ENCODE results near the gene GLRA2. TPM values are rescaled to one million over a fixed set of nuclear protein-coding genes. Genes with fewer than 3 reads are reported as not detected.
A peak's percentile ranks its signal among the peaks of the same experiment; 100 is the strongest.

The GLRA2 gene
- polyA plus RNA-seq, 1 of the 3 experiments (the other 2 are of a cell fraction), result not detected

GRCh38 chrX:14508025-14508690 lies 21.2 kb upstream of the GLRA2 start:
- POLR2A ChIA-PET, result no interaction called here

GRCh38 chrX:14509325-14510057 lies 19.8 kb upstream of the GLRA2 start:
- Histone ChIP-seq H3K36me3 (replicated peaks in 1 of 2; ENCODE audit: control insufficient read depth in 1 of 2, insufficient read depth in 2 of 2, low read length in 1 of 2) (no peaks in the 10 kb centered on the region), H3K27me3 (ENCODE audit: insufficient read depth) (no peaks in the 10 kb centered on the region), H3K79me2 (ENCODE audit: insufficient read depth) (no peaks in the 10 kb centered on the region), H3K27ac (ENCODE audit: low read depth in 2 of 2, low read length in 1 of 2) (no peak overlapping the region), H3F3A (replicated peaks; ENCODE audit: insufficient read depth) (no peaks in the 10 kb centered on the region), H2AFZ (ENCODE audit: low read depth) (no peak overlapping the region), H3K9ac (no peak overlapping the region), H3K4me1 (ENCODE audit: control insufficient read depth in 1 of 2, insufficient read depth in 2 of 2, low read depth in 1 of 2, low read length in 1 of 2) (no peaks in the 10 kb centered on the region), H3K4me2 (no peak overlapping the region), H4K20me1 (ENCODE audit: insufficient read depth) (no peaks in the 10 kb centered on the region), H3K9me3 (no peaks in the 10 kb centered on the region), H3K4me3 (ENCODE audit: low read depth in 2 of 2, low read length in 1 of 2) (no peak overlapping the region), H3K9me2 (no peaks in the 10 kb centered on the region)
- WGBS (ENCODE audit: low lambda C conversion rate), result 7% methylated on average over 4 of the region's 4 CpGs
- ChIA-PET CTCF (interaction anchor here (1.1 to 2.4 kb wide), 2 partner anchors 12 to 19 kb away, joined by 4 to 7 read pairs; no protein-coding TSS in a partner anchor), POLR2A (no interaction called here)
- TF ChIP-seq FOSL2 (IDR thresholded peaks at IDR 0.05; ENCODE audit: borderline replicate concordance, low read depth) (no peak), JUND (IDR thresholded peaks at IDR 0.05) (no peak), POLR2AphosphoS5 (IDR thresholded peaks at IDR 0.05; ENCODE audit: low read depth, low read length) (no peak), SIN3A (IDR thresholded peaks at IDR 0.05; ENCODE audit: borderline replicate concordance, low read depth, low read length) (no peak), CTCF (IDR thresholded peaks at IDR 0.05) (no peak), GATA2 (CRISPR knock-in tag; IDR thresholded peaks at IDR 0.05) (no peak), ZBTB33 (IDR thresholded peaks at IDR 0.05; ENCODE audit: borderline replicate concordance, low read depth) (no peak), RCOR1 (IDR thresholded peaks at IDR 0.05; ENCODE audit: low read length) (no peak), CHD2 (IDR thresholded peaks at IDR 0.05; ENCODE audit: low read length, partially characterized antibody) (no peak), EZH2phosphoT487 (IDR thresholded peaks at IDR 0.05; ENCODE audit: borderline replicate concordance, low read depth) (no peak), REST (IDR thresholded peaks at IDR 0.05; ENCODE audit: low read depth, low read length) (no peak)
- DNase-seq, result no peak

More at GRCh38 chrX:14508025-14508690, 21.2 kb upstream of the GLRA2 start:
- Histone ChIP-seq H3K27ac (ENCODE audit: low read depth in 2 of 2, low read length in 1 of 2) (no peak overlapping the region), H3K9ac (no peak overlapping the region), H3K4me2 (no peak overlapping the region), H3K9me3 (no peaks in the 10 kb centered on the region), H3K9me2 (no peaks in the 10 kb centered on the region), H2AFZ (ENCODE audit: low read depth) (no peak overlapping the region), H3K4me3 (ENCODE audit: low read depth in 2 of 2, low read length in 1 of 2) (no peak overlapping the region), H3K4me1 (ENCODE audit: control insufficient read depth in 1 of 2, insufficient read depth in 2 of 2, low read depth in 1 of 2, low read length in 1 of 2) (no peaks in the 10 kb centered on the region), H3K27me3 (ENCODE audit: insufficient read depth) (no peaks in the 10 kb centered on the region), H3K36me3 (replicated peaks in 1 of 2; ENCODE audit: control insufficient read depth in 1 of 2, insufficient read depth in 2 of 2, low read length in 1 of 2) (no peaks in the 10 kb centered on the region), H3K79me2 (ENCODE audit: insufficient read depth) (no peaks in the 10 kb centered on the region), H3F3A (replicated peaks; ENCODE audit: insufficient read depth) (no peaks in the 10 kb centered on the region), H4K20me1 (ENCODE audit: insufficient read depth) (no peaks in the 10 kb centered on the region)
- no peak for DNase-seq
- under 1% methylated on average over 3 of the region's 3 CpGs for WGBS (ENCODE audit: low lambda C conversion rate)
- no peak for TF ChIP-seq PBX3 (IDR thresholded peaks at IDR 0.05)
- TF ChIP-seq CHD2 (IDR thresholded peaks at IDR 0.05; ENCODE audit: low read length, partially characterized antibody), result no peak
- TF ChIP-seq EP300 (IDR thresholded peaks at IDR 0.05; ENCODE audit: borderline replicate concordance in 1 of 2, low read depth in 1 of 2, low read length in 1 of 2), result no peak
- TF ChIP-seq FOXM1 (IDR thresholded peaks at IDR 0.05; ENCODE audit: low read depth), result no peak
- no peak for TF ChIP-seq POLR2AphosphoS5 (IDR thresholded peaks at IDR 0.05; ENCODE audit: low read depth, low read length)
- TF ChIP-seq GATA2 (CRISPR knock-in tag; IDR thresholded peaks at IDR 0.05), result peak; percentile 13; the same call in 1 of the 2 replicates
- CTCF ChIA-PET, result interaction anchor here (1.0 kb wide), 1 partner anchor 20 kb away, joined by 4 read pairs; no protein-coding TSS in a partner anchor
